Measurements from ENCODE around the gene MED26. TPM values are rescaled to one million over a fixed set of nuclear protein-coding genes. Genes with fewer than 3 reads are reported as not detected.

The MED26 gene
- total RNA-seq, 2 donors from 2014 or later = 19.3 to 23.6 TPM

DNA sequence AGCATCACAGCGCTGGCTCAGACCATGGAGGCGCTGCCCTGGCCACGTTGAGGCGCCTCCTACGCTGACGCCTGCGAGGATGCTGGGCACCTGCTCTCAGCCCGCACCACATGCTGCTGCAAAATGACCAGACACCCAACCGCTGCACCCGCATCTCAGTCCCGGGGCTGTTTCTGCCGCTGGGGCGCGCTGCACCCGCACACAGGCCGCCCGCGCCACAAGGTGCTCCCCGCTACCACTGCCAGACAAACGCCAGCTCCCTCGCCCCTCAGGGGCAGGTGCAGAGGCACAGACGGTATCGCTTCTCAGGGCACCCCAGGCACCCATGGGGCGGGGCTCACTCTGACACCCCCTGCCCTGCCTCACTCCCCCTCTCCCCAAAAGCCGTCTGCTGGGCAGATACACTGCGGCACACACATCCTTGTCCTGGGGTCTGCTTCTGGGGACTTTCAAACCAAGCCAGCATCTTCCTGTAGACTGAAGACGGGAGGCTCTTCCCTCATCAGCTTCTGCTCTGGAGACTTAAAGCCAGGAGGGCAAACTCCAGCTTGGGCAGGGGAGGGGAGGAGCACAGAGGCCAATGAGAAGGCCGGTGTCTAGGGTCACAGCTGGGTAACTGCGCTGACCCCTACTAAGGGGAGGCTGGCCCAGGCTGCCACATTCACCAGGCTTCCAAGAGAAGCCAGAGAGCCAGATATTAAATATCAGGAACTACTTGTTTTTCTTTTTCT, 102.1 kb downstream of the MED26 start:
- Mint-ChIP-seq H3K36me3 (ENCODE audit: low read depth) (peaks cover 90% of the 10 kb centered on the region), H3K4me3 (no peak overlapping the region), H3K9me3 (no peaks in the 10 kb centered on the region), H3K27me3 (no peaks in the 10 kb centered on the region), H3K27ac (no peak overlapping the region), H3K4me1 (no peaks in the 10 kb centered on the region)
- ATAC-seq (replicated peaks) = no peak

DNA sequence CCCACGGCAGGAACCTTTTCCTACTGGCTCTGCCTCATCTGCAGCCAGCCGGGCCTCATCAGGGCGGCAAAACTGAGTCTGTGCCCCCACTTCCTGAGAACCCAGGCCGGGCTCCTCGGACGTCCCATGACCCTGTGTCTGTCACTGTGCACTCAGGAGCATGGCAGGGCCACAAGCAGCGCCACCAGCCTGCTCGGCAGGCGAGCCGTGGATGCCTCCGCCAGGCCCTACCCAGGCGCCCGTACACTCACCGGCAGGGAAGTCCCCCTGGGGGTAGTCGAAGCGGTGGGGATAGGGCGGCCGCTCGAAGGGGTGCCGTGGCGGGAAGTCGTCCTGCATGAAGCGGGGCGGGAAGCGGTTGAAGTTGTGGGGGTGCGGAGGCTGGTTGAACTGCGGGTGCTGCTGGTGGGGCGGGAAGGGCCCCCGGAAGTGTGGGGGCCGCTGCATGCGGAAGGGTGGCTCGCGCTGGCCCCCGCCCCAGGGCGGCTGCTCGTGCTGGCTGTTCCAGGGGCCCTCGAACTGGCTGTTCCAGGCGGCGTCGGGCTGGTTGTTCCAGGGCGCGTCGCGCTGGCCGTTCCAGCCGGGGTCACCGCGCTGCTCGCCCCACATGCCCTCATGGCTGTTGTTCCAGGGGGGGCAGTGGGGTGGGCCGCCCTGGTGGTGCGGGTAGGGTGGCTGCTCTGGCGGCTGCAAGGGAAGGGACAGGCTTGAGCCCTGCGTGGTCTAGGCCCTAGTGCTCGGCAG, 102.8 kb downstream of the MED26 start:
- no peaks in the 10 kb centered on the region for H3K27me3 Mint-ChIP-seq
- H3K4me1 Mint-ChIP-seq = no peaks in the 10 kb centered on the region
- no peak for ATAC-seq (replicated peaks)
- no peak overlapping the region for H3K27ac Mint-ChIP-seq
- no peaks in the 10 kb centered on the region for H3K9me3 Mint-ChIP-seq
- peaks cover 90% of the 10 kb centered on the region for H3K36me3 Mint-ChIP-seq (ENCODE audit: low read depth)
- no peak overlapping the region for H3K4me3 Mint-ChIP-seq

Other genes with a start within 250 kb of the MED26 start
- gene EPS15L1, start 156.2 kb downstream of the MED26 start, total RNA-seq = 10 to 100 TPM; 35.6 to 45.0 TPM
- not detected for gene CALR3, start 132.0 kb downstream of the MED26 start, total RNA-seq
- gene C19orf44, start 131.8 kb downstream of the MED26 start, total RNA-seq = 1 to 10 TPM; 4.0 to 4.2 TPM
- 10 to 100 TPM; 56.5 to 74.9 TPM for gene CHERP, start 85.8 kb downstream of the MED26 start, total RNA-seq
- gene SLC35E1, start 55.8 kb downstream of the MED26 start, total RNA-seq = 100 to 1,000 TPM in 1 of 2 donors, 10 to 100 TPM in 1; 71.8 to 117 TPM
- 10 to 100 TPM; 52.9 to 53.6 TPM for gene SMIM7, start 31.9 kb upstream of the MED26 start, total RNA-seq
- gene TMEM38A, start 32.9 kb upstream of the MED26 start, total RNA-seq = under 1 TPM; 0.74 to 0.76 TPM
- gene NWD1, start 91.6 kb upstream of the MED26 start, total RNA-seq = not detected
- gene SIN3B, start 201.2 kb upstream of the MED26 start, total RNA-seq = 10 to 100 TPM; 36.2 to 41.1 TPM